GM12865 (cell line): Measurements from ENCODE around the gene COL20A1.

ENCODE experiments used
- DNase-seq: peaks from one replicate; pipeline ENCODE4 v3.0.0; 2010; ENCODE audit warnings: low read depth
- H3K4me3 ChIP-seq: 2 replicates; pipeline ENCODE4 v1.5.1; 2011; ENCODE audit warnings: mild to moderate bottlenecking, low read depth, low read length, control low read depth
- TF ChIP-seq, protein P1 (sequence below): IDR thresholded peaks from 2 replicates; pipeline ENCODE4 v1.5.1; 2011; ENCODE audit warnings: low read length, control low read depth, low read depth, inconsistent platforms; ENCODE audit not compliant: insufficient read depth; ENCODE audit errors: missing control alignments

The COL20A1 gene

DNA sequence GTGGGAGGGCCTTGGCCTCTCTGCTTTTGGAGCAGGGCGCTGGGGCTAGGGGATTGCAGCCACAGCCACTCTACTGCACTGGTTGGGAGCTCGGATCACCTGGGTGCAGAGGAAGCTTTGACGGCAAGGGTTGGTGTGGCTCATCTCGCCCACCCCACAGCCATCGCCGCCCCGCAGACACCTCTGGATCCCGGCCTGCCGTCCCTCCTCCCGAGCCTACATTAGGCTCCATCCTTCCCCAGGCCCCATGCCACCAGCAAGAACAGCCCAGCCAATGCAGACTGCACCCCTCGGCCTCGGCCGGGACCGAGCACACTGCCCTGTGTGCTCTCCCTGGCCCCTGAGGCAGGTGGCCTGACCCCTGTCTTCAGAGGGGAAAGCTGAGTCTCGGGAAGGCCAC, 32.5 kb upstream of the COL20A1 start:
- TF ChIP-seq, protein P1, sequence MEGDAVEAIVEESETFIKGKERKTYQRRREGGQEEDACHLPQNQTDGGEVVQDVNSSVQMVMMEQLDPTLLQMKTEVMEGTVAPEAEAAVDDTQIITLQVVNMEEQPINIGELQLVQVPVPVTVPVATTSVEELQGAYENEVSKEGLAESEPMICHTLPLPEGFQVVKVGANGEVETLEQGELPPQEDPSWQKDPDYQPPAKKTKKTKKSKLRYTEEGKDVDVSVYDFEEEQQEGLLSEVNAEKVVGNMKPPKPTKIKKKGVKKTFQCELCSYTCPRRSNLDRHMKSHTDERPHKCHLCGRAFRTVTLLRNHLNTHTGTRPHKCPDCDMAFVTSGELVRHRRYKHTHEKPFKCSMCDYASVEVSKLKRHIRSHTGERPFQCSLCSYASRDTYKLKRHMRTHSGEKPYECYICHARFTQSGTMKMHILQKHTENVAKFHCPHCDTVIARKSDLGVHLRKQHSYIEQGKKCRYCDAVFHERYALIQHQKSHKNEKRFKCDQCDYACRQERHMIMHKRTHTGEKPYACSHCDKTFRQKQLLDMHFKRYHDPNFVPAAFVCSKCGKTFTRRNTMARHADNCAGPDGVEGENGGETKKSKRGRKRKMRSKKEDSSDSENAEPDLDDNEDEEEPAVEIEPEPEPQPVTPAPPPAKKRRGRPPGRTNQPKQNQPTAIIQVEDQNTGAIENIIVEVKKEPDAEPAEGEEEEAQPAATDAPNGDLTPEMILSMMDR = no peak
- no peak for DNase-seq
- H3K4me3 ChIP-seq = no peak overlapping the region

DNA sequence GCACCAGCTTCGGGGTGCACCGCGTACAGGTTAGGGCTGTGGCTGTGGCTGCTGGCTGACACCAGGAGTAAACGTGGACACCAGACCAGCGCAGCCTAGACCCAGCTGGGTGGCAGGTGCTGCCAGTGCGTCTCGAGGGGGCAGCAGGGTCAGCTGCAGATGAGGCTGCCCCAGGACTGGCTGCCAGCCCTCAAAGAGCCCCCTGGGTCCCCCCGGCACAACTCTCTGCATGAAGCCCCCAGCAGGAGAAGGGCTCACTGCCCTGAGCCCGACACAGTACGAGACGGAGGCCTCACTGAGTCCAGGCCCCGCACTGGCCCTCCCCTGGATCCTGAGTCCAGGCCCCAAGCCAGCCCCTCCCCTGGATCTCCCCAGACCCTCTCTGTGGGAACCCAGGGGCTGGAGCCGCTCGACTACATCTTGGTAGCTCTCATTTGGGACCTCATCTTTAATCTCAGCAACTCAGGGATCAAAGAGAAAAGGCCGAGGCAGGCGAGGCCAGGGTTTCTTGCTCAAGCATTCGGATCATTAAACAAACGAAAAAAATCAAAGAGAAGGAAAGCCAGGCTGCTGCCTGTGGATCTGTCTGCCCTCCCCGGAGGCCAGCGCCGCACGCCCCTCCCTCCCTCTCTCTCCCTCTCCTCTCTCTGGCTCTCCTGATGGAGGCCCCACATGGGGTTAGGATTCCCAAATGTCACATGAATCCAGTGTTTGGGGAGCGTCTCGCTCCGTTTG, 31.8 kb upstream of the COL20A1 start:
- no peak for DNase-seq
- H3K4me3 ChIP-seq = no peak overlapping the region
- TF ChIP-seq, protein P1 = no peak

DNA sequence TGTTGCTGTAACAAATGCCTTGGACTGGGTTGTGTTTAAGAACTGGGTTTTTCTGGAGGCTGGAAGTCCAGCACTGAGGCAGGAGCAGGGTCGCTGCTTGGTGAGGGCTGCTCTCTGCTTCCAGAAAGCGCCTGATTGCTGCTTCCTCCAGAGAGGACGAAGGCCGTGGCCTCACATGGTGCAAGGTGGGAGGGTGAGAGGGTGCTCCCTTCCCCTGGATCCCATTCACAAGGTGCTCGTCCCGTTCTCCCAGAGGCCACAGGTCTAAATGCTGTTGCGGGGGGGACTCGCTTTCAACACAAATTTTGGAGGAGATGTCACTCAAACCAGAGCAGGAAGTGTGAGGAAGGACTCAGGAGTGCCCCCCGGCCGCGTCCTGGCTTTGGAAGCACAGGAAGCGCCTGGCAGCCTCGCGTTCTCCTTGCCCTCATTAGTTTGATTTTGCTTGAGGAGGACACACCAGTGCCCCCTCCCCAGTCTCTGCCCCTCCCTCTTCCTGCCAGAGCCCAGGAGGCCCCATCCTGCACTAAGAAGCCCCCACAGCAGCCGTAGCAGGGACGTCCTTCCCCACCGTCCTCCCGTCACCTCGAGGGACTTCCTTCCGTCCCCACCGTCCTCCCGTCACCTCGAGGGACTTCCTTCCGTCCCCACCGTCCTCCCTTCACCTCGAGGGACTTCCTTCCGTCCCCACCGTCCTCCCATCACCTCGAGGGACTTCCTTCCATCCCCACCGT, 31.0 kb upstream of the COL20A1 start:
- DNase-seq = no peak
- TF ChIP-seq, protein P1 = no peak
- no peak overlapping the region for H3K4me3 ChIP-seq

DNA sequence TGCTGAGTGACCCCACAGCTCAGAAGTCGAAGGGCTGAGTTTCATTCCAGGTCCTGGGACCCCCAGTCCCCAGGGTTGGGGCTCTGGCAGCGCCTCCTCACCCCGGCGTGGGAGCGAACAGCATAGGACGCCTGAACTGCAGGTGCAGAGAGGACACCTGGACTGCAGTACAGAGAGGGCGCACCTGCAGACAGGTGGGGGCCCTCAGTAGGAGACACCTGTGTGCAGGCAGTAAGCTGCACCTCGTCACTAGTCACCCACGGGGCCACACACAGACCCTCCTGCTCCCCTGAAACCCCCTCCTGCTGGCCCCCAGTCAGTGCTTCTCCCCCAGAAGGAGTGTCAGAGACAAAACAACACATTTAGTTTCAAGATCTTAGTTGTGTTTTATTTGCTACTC, 30.1 kb upstream of the COL20A1 start:
- no peak overlapping the region for H3K4me3 ChIP-seq
- TF ChIP-seq, protein P1 = no peak
- DNase-seq = no peak

DNA sequence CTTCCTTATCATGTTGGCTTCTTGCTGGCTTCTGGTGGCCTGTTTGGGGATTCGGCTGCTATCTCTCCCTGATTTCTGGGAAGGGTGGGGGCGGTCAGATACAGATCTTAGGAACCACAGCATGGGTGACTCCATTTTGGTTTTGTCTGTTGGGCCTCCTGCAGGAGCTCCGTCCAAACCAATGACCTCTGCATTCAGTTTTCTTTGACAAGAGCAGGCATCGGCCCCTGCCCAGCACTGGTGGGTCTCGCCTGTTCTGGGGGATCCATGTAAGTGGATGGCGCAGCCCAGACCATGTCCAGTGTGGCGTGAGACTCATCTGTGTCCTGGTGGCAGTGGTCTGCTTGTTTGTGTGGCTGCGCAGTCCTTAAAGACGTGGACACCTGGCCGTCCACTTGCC, 29.0 kb upstream of the COL20A1 start:
- no peak overlapping the region for H3K4me3 ChIP-seq
- TF ChIP-seq, protein P1 = no peak
- DNase-seq = no peak

DNA sequence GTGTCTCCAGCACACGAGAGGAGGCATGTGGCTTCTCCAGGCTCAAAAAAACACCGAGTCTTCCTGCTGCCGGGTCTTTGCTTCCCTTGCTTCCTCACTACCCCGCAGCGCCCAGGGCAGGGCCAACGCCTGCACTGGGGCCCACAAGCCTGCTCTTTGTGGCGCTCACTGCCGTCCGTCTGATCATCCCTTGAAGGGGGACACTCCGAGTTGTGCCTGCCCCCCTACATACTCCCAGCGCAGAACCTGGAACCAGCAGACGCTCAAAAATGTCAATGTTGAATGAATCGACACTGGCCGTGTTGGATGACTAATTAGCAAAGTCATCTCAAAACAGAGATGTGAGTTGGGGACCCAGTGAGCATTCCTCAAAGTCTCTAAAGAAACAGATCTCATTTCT, 28.5 kb upstream of the COL20A1 start:
- DNase-seq = no peak
- TF ChIP-seq, protein P1 = no peak

More for the DNA sequence above, 28.5 kb upstream of the COL20A1 start:
- no peak overlapping the region for H3K4me3 ChIP-seq
